ENCODE results near the gene ST6GALNAC5.

ST6GALNAC5 gene

GRCh38 chr1:76933847-76934815, 66.9 kb downstream of the ST6GALNAC5 start:
- TF ChIP-seq, protein P1, sequence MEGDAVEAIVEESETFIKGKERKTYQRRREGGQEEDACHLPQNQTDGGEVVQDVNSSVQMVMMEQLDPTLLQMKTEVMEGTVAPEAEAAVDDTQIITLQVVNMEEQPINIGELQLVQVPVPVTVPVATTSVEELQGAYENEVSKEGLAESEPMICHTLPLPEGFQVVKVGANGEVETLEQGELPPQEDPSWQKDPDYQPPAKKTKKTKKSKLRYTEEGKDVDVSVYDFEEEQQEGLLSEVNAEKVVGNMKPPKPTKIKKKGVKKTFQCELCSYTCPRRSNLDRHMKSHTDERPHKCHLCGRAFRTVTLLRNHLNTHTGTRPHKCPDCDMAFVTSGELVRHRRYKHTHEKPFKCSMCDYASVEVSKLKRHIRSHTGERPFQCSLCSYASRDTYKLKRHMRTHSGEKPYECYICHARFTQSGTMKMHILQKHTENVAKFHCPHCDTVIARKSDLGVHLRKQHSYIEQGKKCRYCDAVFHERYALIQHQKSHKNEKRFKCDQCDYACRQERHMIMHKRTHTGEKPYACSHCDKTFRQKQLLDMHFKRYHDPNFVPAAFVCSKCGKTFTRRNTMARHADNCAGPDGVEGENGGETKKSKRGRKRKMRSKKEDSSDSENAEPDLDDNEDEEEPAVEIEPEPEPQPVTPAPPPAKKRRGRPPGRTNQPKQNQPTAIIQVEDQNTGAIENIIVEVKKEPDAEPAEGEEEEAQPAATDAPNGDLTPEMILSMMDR (IDR thresholded peaks at IDR 0.05; ENCODE audit: borderline replicate concordance, insufficient read depth, low read depth, low read length), result no peak
- H3K4me3 ChIP-seq (ENCODE audit: low read depth, low read length), result no peak overlapping the region

- TF ChIP-seq, protein P1 (IDR thresholded peaks at IDR 0.05; ENCODE audit: borderline replicate concordance, insufficient read depth, low read depth, low read length), result no peak
- H3K4me3 ChIP-seq (ENCODE audit: low read depth, low read length), result no peak overlapping the region
Measured at GRCh38 chr1:76938304-76938703, 71.0 kb downstream of the ST6GALNAC5 start.

GRCh38 chr1:76939050-76939816, 72.0 kb downstream of the ST6GALNAC5 start:
- H3K4me3 ChIP-seq (ENCODE audit: low read depth, low read length), result no peak overlapping the region
- TF ChIP-seq, protein P1 (IDR thresholded peaks at IDR 0.05; ENCODE audit: borderline replicate concordance, insufficient read depth, low read depth, low read length), result no peak

DNA sequence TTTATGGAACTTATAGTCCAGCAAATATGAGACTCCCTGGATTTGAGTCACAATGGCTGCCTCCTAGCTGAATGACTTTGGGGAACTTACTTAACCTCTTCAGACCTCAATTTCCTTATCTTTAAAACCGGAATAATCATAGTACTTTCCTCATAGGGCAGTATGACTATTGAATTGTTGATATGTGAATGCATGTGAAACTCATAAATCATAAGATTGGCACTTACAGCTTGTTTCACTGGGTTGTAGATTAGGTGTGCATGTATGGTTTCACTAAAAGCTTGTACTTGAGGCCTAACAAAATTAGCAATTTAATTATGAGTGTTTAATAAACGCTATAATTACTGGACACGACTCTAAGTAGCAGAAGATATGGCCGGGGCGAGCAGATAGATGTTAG, 72.5 kb downstream of the ST6GALNAC5 start:
- TF ChIP-seq, protein P1 (IDR thresholded peaks at IDR 0.05; ENCODE audit: borderline replicate concordance, insufficient read depth, low read depth, low read length), result no peak
- H3K4me3 ChIP-seq (ENCODE audit: low read depth, low read length), result no peak overlapping the region

DNA sequence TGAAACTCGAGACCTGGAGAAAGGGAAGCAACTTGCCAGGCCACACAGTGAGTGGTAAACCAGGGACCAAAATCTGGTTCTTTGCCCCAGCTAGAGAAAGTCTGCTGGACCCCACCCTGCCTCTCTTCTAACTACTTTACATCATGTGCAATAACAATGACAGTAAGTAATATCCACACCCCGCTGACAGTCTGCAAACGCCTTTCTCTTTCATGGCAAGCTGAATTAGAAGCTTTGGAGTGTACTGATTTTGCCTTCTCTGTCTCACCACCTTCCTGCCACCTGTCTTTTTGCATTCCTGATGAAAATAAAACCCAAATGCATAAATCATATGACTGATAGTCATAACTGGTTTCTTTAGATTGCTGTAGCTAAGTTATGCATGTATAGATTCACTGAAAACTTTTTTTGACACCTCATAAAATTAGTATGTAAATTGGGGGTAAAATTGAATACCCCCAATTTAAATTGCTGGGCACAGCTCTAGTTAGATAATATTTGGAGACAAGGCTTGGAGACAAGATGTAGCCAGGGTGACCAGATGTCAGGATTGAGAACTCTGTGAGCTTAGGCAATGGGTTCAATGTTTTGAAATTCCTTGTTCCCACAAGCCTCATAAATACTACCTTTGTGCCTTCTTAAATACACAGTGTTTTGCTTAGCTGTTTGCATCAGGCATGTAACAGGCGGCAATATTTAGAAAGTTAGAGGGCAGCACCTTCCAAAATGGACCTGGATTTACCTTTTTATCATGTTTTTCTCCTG, 73.5 kb downstream of the ST6GALNAC5 start:
- no peak overlapping the region for H3K4me3 ChIP-seq (ENCODE audit: low read depth, low read length)
- TF ChIP-seq, protein P1 (IDR thresholded peaks at IDR 0.05; ENCODE audit: borderline replicate concordance, insufficient read depth, low read depth, low read length), result no peak

DNA sequence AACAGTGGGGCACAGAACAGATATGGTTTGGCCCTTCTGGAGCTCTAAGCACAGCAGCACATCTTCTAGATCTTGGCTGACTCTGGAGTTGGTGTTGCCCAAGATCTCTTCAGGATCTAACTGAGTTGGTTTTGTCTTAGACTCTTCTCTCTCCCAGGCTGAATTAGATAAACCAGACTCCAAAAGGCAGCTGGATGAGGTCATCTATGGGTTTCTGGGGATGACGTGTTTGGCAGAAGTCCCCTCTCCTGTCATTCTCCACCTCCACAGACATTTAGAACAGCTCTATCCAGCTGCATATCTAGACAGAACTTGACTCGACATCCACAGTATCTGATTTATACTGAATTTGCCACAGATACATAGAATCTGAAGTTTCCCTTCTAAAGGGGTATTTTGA, 75.3 kb downstream of the ST6GALNAC5 start:
- H3K4me3 ChIP-seq (ENCODE audit: low read depth, low read length), result no peak overlapping the region
- TF ChIP-seq, protein P1 (IDR thresholded peaks at IDR 0.05; ENCODE audit: borderline replicate concordance, insufficient read depth, low read depth, low read length), result no peak
